ENCODE measurements around the gene FBXO46.

Gene FBXO46

DNA sequence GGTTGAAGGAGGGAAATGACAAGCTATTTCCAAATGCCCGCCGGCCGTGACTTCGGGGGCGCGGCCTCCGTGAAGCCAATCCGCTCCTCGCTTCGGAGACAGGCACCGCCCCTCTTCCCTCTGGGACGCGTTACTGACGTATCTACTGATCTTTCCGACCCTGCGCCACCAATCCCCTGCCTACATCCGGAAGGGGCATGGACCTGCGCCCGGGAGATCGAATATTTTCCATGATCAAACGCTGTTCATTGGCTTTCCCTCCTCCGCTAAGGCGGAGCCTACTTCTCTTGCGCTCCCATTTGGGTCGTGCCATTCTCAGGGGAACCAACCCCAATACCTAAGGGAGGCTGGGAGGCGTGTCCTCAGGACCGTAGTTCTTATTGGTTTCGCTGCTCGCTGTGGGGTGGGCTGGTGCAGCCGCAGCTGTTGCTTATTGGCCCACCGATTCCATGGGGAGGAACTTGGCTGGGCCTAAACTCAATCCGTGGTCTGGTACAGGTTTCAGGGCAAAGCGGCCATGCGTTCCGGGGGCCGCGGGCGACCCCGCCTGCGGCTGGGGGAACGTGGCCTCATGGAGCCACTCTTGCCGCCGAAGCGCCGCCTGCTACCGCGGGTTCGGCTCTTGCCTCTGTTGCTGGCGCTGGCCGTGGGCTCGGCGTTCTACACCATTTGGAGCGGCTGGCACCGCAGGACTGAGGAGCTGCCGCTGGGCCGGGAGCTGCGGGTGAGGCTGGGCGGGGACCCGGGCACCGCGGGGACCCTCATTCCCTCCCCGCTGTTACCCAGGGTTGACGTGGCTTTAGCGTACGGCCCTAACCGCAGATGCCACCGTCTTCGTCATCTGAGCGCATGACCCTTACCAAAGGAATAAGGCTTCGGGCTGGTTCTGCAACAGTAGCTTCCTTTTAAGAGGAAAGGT lies 38.2 kb downstream of the FBXO46 start, which contains the start of gene QPCTL (continued):
- TF ChIP-seq ZNF518A (tag by site-specific recombination; conservative IDR thresholded peaks at IDR 0.05; ENCODE audit: low read depth) (no peak), ZSCAN18 (tag by site-specific recombination; IDR thresholded peaks at IDR 0.05) (no peak), ZNF311 (tag by site-specific recombination; IDR thresholded peaks at IDR 0.05; ENCODE audit: borderline replicate concordance) (no peak), RBAK (tag by site-specific recombination; IDR thresholded peaks at IDR 0.05) (no peak), ZNF174 (tag by site-specific recombination; IDR thresholded peaks at IDR 0.05) (no peak), ZNF23 (tag by site-specific recombination; IDR thresholded peaks at IDR 0.05; ENCODE audit: borderline replicate concordance) (no peak), ZNF426 (tag by site-specific recombination; IDR thresholded peaks at IDR 0.05) (no peak), ZNF433 (tag by site-specific recombination; IDR thresholded peaks at IDR 0.05; ENCODE audit: low read depth) (no peak), KLF16 (tag by site-specific recombination; IDR thresholded peaks at IDR 0.05) (peak; percentile 77), ZNF510 (tag by site-specific recombination; IDR thresholded peaks at IDR 0.05; ENCODE audit: insufficient replicate concordance) (no peak), ZNF600 (tag by site-specific recombination; IDR thresholded peaks at IDR 0.05) (peak; percentile 41), ZSCAN30 (tag by site-specific recombination; IDR thresholded peaks at IDR 0.05) (peak; percentile 82), MYNN (tag by site-specific recombination; IDR thresholded peaks at IDR 0.05; ENCODE audit: borderline replicate concordance) (no peak), ZNF19 (tag by site-specific recombination; IDR thresholded peaks at IDR 0.05; ENCODE audit: low read depth) (no peak), ZNF555 (tag by site-specific recombination; conservative IDR thresholded peaks at IDR 0.05) (no peak), ZNF292 (tag by site-specific recombination; IDR thresholded peaks at IDR 0.05; ENCODE audit: borderline replicate concordance, low read depth) (no peak), ZNF214 (tag by site-specific recombination; IDR thresholded peaks at IDR 0.05; ENCODE audit: borderline replicate concordance) (no peak), ZFP69B (tag by site-specific recombination; IDR thresholded peaks at IDR 0.05) (peak; percentile 74), ZNF629 (tag by site-specific recombination; IDR thresholded peaks at IDR 0.05) (peak; percentile 22; the same call in 1 of the 2 replicates), ZFHX2 (tag by site-specific recombination; conservative IDR thresholded peaks at IDR 0.05) (0 out of 2 replicates have a peak, but pooled peaks have one; percentile 12), KLF8 (tag by site-specific recombination; IDR thresholded peaks at IDR 0.05) (peak; percentile 75), SP2 (tag by site-specific recombination; IDR thresholded peaks at IDR 0.05) (peak; percentile 97), ZNF132 (tag by site-specific recombination; IDR thresholded peaks at IDR 0.05; ENCODE audit: borderline replicate concordance) (no peak), ZBTB17 (tag by site-specific recombination; IDR thresholded peaks at IDR 0.05) (peak; percentile 89), ZNF747 (tag by site-specific recombination; IDR thresholded peaks at IDR 0.05) (no peak), ZNF624 (tag by site-specific recombination; IDR thresholded peaks at IDR 0.05) (no peak), ZNF530 (tag by site-specific recombination; IDR thresholded peaks at IDR 0.05; ENCODE audit: low read depth) (no peak), ZNF24 (tag by site-specific recombination; IDR thresholded peaks at IDR 0.05) (peak; percentile 56; the same call in 1 of the 2 replicates), GLI2 (tag by site-specific recombination; IDR thresholded peaks at IDR 0.05; ENCODE audit: borderline replicate concordance, low read depth) (no peak), GLI4 (tag by site-specific recombination; IDR thresholded peaks at IDR 0.05) (peak; percentile 84; the same call in 1 of the 2 replicates), ZNF513 (tag by site-specific recombination; IDR thresholded peaks at IDR 0.05) (no peak)

Measured in HEK293 (cell line).